ENCODE measurements around the gene DTX3.

- TF ChIP-seq POLR2A (IDR thresholded peaks at IDR 0.05) (no peak), CTCF (IDR thresholded peaks at IDR 0.05) (no peak)
These were observed 28.6 kb upstream of the DTX3 start for GRCh38 chr12:57575771-57576612.
